COR-L47 (cell line): ENCODE measurements around the gene CDHR2.
A peak's percentile ranks its signal among the peaks of the same experiment; 100 is the strongest.
"Not testable (repeated sequence)": the region's sequence is repeated elsewhere in the genome, so short reads cannot be mapped to it uniquely, and the experiment has no call there.

Source experiments
- DNase-seq: peaks from one replicate; lab custom pipeline; 2025; lab: John Stamatoyannopoulos, UW

Gene CDHR2

GRCh38 chr5:176596689-176597416 is 47.7 kb downstream of the CDHR2 start:
- no peak for DNase-seq

DNA sequence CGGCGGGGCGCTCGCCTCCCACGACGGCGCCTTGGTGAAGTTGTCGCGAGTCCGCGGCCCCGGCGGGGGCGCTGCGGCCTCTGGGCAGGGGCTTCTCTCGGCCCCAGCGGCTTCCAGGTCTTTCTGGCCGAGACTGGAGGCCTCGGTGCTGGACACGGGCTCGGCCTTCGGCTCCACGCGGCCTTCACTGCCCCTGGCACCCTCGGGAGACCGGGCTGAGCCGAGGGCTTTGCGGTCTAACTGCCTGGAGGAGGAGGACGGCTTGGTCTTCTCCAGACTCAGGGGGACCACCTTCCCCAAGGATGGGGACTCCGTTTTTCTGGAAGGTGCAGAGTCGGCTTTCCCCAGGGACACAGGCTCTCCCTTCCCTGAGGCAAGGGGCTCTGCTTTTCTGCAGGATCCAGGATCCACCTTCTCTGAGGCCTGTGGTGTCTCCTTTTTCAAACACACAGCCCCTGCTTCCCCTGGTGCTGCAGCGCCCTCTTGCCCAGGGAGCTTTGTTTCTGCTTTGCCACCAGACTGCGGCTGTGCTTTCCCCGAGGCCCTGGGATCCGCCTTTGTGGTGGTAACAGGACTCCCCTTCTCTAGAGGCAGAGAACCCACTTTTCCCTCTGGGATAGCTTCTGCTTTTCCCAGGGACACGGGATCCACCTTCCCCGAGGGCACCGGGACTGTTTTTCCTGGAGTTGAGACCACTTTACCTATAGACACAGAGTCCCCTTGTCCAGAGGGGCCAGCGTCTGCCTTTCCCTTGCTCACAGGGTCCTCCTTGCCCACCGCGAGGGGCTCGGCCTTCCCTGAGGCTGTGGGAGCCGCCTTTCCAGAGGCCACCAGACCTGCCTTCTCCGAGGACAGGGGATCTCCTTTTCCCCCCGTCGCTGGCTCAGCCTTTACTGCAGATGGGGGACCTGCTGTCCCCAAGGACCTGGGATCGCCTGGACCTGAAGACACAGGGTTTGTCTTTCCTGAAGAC is 48.6 kb downstream of the CDHR2 start:
- no peak for DNase-seq

GRCh38 chr5:176599749-176600430 is 50.7 kb downstream of the CDHR2 start:
- not testable (repeated sequence) for DNase-seq

DNA sequence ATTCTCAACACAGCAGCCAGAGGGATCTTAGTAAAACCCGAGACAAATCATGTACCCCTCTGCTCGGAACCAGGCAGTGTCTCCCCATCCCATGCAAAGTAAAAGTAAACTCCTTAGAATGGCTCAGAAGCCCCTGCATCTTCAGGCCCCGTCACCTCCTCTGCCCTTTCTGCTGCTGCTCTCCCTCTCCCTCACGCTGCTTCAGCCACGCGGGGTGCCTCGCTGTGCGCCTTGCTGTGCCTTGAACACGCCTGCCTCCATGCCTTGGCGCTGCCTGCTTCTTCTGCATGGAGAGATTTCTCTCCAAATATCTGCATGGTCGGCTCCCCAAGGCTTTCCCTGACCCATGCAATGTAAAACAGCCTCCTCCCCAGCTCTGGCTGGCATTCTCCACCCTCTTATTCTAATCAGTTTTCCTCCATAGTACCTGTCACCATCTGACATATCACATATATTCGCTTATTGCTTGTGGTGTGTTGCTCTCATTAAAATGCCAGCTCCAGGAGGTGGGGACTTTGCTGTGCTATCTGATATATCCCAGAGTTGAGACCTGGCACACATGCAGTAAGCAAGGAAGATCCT is 52.9 kb downstream of the CDHR2 start:
- no peak for DNase-seq

DNA sequence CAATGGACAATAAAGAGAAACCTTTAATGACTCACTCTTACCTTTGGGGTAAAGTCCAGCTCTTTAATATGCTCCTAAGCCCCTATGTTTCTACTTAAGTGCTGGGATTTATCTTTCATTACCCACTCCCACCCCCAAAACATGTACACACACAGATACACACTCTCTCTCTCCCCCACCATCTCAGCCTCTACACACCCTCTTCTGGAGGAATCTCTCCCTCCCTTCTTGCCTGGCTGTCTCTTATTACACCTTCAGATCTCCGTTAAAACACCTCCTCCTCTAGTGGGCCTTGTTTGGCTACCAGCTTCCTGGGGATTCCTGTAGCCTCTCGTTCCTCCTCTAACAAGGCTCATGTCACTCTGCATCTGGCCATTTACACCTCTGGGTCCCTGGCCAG is 53.9 kb downstream of the CDHR2 start:
- no peak for DNase-seq

DNA sequence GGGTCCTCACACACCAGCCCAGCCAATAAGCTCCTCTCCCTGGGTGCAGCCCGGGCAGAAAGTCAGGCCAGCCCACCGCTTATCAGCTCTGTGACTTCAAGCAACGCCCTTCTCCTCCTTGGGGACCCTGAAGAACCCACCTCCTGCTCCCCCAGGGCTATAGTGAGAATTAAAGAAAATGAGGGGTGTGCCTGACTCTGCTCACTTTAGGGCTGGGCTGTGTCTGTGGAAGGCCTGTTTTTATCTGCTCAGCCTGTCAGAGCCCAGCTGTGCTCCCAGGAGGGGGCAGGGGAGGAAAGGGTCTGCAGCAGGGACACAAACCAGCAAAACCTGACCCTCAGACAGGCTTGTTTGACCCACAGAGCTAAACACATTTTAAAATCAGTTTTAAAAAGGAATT is 56.9 kb downstream of the CDHR2 start:
- no peak for DNase-seq

DNA sequence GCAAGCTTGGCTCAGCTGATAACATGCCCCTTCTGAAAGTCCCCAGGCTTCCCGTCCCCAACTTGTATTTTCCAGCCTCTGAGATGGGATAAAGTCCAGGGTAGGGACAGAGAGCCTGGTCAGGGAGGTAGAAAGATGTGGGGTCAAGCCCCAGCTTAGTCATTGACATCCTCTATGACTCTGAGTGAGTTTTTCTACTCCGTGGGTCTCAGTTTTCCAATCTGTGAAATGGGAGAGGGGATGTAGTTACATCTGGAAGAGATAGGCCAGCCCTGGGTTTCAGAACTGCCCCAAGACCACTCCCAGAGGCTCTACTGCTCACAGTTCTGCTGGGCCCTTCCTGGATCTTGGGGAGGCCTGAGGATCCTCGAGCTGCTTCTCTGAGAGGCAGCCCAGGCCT is 57.7 kb downstream of the CDHR2 start:
- DNase-seq = no peak

DNA sequence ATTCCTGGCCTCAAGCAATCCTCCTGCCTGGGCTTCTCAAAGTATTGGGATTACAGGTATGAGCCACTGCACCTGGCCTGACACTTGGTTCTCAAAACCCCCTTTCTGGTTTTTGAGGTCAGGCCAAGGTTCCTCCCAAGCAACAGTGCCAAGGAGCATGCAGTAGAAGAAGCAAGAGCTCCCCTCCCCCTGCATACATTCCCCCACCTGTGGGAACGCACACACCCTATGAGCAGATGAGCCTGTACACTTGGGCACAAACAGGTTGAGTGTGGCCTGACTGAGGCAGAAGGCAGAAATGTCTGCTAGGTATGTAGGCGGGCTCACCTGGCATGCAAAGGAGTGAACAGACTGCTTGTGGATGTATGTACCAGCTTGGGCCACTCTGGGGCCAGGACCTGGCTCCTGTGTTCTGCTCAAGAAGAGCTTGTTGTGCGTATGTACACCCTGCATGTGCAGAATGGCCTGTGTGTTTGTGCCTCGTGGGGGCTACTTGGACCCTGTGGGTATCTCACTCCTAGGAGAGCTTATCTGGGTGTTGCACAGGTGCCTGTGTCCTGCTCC is 59.1 kb downstream of the CDHR2 start:
- no peak for DNase-seq

DNA sequence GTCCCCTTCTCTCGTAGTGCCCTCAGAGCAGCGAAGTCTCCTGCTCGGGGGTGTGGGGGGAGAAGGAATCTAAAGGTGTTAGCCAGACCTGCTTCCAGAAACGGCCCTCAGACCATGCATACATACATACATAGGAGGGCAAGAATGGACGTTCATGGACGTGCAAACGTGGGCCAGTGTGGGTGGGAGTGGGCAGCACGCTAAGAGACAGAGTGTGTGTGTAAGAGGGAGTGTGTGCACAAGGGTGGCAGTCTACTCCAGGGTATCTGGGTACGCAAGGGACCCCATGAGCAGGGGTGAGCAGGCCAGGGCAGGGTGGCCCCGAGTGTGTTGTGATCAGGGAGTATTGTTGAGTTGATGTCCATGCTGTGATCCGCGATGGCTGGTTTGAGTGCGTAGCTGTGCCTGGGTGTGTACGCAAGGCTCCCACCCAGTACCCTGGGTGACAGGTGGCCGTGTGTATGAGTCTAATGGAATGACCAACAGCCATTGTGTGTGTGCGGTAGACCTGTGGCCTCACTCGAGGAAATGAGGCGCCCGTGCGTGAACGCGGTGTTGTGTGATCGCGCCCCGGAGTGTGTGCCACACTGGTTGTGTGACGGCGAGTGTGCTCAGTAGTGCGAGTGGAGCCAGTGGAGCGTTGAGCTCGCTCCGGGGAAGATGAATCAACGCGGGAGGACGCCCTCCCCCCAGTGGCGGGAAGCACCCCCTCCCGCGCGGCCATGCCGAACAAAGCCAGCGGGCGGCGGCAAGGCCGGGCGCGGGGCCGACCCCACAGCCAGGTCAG is 60.0 kb downstream of the CDHR2 start:
- peak; percentile 32 for DNase-seq

DNA sequence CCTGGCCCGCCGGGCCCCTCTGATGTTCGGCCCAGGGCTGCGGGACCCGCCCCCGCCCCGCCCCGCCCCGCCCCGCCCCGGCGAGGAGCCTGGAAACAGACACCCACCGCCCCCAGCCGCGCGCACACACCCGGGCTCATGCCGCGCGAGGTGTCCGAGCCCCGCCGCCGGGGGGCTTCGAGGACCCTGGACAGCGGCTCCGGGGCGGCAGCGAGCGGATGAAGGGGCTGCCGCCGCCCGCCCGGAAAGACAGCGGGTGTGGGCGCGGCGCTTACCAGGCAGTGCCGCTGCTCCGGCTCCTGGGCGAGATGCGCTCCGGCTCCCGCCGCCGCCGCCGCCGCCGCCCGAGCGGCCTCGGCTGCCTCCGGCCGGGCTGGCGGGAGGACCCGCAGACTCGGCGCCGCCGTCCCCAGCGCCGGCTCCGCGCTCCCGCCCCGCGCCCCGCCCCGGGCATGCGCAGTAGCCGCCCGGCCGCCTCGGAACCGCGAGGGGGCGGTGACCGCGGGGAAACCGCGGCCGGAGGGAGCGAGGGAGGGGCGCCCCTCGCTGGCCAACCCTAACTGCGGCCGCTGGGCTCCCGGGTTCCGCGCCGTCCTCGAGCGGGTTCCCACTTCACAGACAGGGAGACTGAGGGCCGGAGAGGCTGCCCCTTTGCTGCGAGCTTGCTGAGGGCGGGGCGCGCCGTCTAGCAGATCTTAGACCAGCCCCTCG is 60.7 kb downstream of the CDHR2 start, which contains the start of gene GPRIN1:
TSS of gene GPRIN1 (minus strand) at position 433 of the 711 bp plus-strand sequence. CDS start 10,322 bp downstream, outside the sequence.
- DNase-seq = peak; percentile 81

GRCh38 chr5:176610435-176610773 is 61.3 kb downstream of the CDHR2 start:
- peak; percentile 51 for DNase-seq

- DNase-seq = no peak
These were observed 62.3 kb downstream of the CDHR2 start for GRCh38 chr5:176611435-176611834.

- DNase-seq = no peak
These were observed 62.9 kb downstream of the CDHR2 start for GRCh38 chr5:176612008-176612407.

DNA sequence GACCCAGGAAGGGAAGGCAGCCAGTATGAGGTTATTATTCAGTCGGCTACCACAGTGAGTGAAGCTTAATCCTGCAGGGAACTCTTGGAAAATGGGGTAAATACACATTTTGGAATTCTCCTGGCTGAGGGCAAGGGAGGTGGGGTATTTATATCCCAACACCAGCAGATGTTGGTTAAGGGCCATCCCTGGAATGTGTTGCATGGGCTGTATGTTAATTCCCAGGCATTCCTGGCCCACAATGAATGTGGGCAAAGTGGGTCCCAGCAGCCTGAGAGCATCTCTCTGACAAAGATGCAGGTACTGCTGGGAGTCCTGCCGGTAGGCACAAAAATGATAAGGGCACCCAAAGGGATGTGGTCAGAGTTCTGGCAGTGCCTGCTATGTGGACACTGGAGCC is 63.7 kb downstream of the CDHR2 start:
- no peak for DNase-seq

DNA sequence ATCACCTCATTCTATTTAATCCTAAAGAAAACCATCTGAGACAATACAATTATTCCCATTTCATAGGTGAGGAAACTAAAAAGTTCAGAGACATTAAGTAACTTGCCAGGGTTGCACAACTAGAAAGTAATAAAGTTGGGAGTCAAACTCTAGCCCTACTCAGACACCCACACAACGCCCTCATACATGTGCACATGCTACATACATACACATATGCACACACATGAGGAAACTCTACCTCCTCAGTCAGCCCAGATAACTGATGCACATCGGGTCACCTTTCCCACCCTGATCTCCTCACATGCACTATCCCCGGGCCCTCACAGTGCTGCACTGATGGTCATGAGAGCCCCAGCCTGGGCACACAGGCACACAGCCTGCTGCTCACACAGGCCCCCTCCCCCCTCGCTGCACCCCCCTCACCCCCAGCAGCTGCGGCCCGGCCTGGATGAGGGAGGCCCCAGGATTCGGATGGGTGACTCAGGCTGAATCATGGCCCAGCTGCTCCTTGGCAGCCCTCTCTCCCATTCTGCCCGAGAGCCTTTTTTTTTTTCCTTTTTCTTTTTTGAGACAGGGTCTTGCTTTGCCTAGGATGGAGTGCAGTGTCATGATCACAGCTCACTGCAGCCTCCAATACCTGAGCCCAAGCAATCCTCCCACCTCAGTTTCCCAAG is 65.8 kb downstream of the CDHR2 start:
- no peak for DNase-seq

- no peak for DNase-seq
These were observed 67.4 kb downstream of the CDHR2 start for GRCh38 chr5:176616511-176616910.

GRCh38 chr5:176618783-176619182 is 69.6 kb downstream of the CDHR2 start:
- no peak for DNase-seq

DNA sequence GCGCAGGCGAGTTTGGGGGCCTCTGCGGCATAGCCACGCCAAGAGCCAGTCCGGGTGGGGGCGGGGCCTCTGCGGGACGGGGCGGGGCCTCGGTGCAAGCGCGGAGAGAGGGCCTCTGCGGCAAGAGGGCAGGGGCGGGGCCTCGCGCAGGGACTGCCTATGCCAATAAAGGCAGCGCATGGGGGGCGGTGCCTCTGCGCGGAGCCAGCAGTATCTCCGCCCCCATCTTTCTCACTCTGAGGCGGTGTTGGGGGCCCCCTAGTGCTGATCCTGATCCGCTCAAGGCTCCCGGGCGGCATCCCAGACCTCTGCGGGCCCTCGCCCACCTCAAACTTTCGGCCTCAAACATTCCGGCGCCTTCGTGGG is 70.0 kb downstream of the CDHR2 start:
- no peak for DNase-seq

GRCh38 chr5:176619569-176620332 is 70.6 kb downstream of the CDHR2 start:
- DNase-seq = no peak
